Thyroid gland (tissue), 4 donors: ENCODE data around the gene TP53TG3D. TPM values are rescaled to one million over a fixed set of nuclear protein-coding genes. Genes with fewer than 3 reads are reported as not detected.
"Not testable (repeated sequence)": the region's sequence is repeated elsewhere in the genome, so short reads cannot be mapped to it uniquely, and the experiment has no call there.

Experiments used
- DNase-seq, 2 donors: peaks; one replicate each; pipeline ENCODE4 v3.0.0-alpha.2; 2019
- H3K27ac ChIP-seq, 3 donors: fragments of 200-600 bp; sonication (generic); 1 replicate in 2 of 3; 2 replicates in 1 of 3; pipeline ENCODE4 v1.5.1; 2016 to 2019; ENCODE audit warnings: mild to moderate bottlenecking in 1 of 3, moderate library complexity in 1 of 3
- H3K27me3 ChIP-seq: fragments of 200-600 bp; sonication (generic); one replicate; pipeline ENCODE4 v1.5.1; 2019
- H3K36me3 ChIP-seq, 2 donors: fragments of 200-600 bp; sonication (generic); one replicate each; pipeline ENCODE4 v1.5.1; 2016 to 2019
- H3K4me1 ChIP-seq, 2 donors: fragments of 200-600 bp; sonication (generic); one replicate each; pipeline ENCODE4 v1.5.1; 2017 to 2019
- H3K4me3 ChIP-seq, 3 donors: fragments of 200-600 bp; sonication (generic); replicated peaks in 1 of 3; 1 replicate in 2 of 3; 2 replicates in 1 of 3; pipeline ENCODE4 v1.5.1; 2016; ENCODE audit warnings: mild to moderate bottlenecking in 1 of 3
- H3K9me3 ChIP-seq: fragments of 200-600 bp; sonication (generic); one replicate; pipeline ENCODE4 v1.5.1; 2017
- WGBS, 2 donors: methylation state at CpG; one replicate each; pipeline ENCODE4 v1.1.5; 2017; 5-methylcytosine and 5-hydroxymethylcytosine counted together
- intact Hi-C: fragments of 100-400 bp; cut with DNase I; formaldehyde crosslinking; loops from one replicate; pipeline ENCODE4 v1.15.1; 2023
- total RNA-seq, 4 donors: library from RNA; depleted of rRNA; stranded (reverse); fragments of >200 nt; gene quantifications; one replicate each; pipeline ENCODE4 v1.2.3, GENCODE V29; 2016

The TP53TG3D gene, protein sequence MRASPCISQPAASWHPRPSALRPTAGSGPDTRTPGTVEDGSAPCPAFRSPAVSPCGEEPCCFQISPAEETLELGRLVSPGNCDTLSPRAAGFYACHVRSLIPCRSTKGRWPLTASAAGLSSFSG
- total RNA-seq: under 1 TPM in 1 of 4 donors, not detected in 3; 0.22 TPM

GRCh38 chr16:32252986-32253385 lies at the start of gene TP53TG3D:
Gene TP53TG3D, plus strand, starts transcription at chr16:32253286. Its CDS starts 68 bp downstream, at chr16:32253354.
- H3K9me3 ChIP-seq, H3K27ac ChIP-seq, H3K36me3 ChIP-seq, H3K4me3 ChIP-seq, intact Hi-C loops, H3K4me1 ChIP-seq, H3K27me3 ChIP-seq, DNase-seq: not testable (repeated sequence)
- WGBS, 2 donors: 39 to 44% methylated on average over 8 to 9 of the region's 26 CpGs

GRCh38 chr16:32253507-32253906 lies 421 bp downstream of the TP53TG3D start:
- WGBS, 2 donors: 25% methylated on average over 4 of the region's 20 CpGs; no CpG with 5 or more reads in 1 of the 2 donors
- H3K27ac ChIP-seq, H3K9me3 ChIP-seq, intact Hi-C loops, H3K27me3 ChIP-seq, H3K36me3 ChIP-seq, H3K4me3 ChIP-seq, H3K4me1 ChIP-seq: not testable (repeated sequence)
- DNase-seq: peak in 1 of 2 donors; percentile 3

- H3K4me3 ChIP-seq, DNase-seq, H3K9me3 ChIP-seq, intact Hi-C loops, H3K27me3 ChIP-seq, H3K36me3 ChIP-seq, H3K27ac ChIP-seq, H3K4me1 ChIP-seq: not testable (repeated sequence)
- WGBS, 2 donors: 75 to 83% methylated on average over 1 to 3 of the region's 5 CpGs
These were observed 8.4 kb downstream of the TP53TG3D start for GRCh38 chr16:32261526-32261925.

- H3K9me3 ChIP-seq, H3K27ac ChIP-seq, intact Hi-C loops, H3K4me1 ChIP-seq, DNase-seq, H3K36me3 ChIP-seq, H3K27me3 ChIP-seq, H3K4me3 ChIP-seq: not testable (repeated sequence)
- 82 to 90% methylated on average over 2 to 3 of the region's 10 CpGs for WGBS, 2 donors
These were observed 10.5 kb downstream of the TP53TG3D start for GRCh38 chr16:32263552-32263951.

DNA sequence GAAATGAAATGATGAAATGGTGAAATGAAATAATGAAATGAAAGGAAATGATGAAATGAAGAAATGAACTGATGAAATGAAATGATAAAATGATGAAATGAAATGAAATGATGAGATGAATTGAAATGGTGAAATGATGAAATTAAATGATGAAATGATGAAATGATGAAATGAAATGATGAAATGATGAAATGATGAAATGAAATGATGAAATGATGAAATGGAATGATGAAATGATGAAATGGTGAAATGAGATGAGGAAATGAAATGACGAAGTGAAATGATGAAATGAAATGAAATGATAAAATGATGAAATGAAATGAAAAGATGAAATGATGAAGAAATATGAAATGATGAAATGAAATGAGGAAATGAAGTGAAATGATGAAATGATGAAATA lies 28.8 kb downstream of the TP53TG3D start:
- H3K9me3 ChIP-seq, H3K27me3 ChIP-seq, H3K4me3 ChIP-seq, H3K36me3 ChIP-seq, intact Hi-C loops, H3K27ac ChIP-seq, DNase-seq, H3K4me1 ChIP-seq: not testable (repeated sequence)
- WGBS, 2 donors: 76 to 83% methylated on average over 1 of the region's 1 CpG

- H3K4me3 ChIP-seq, H3K36me3 ChIP-seq, H3K27me3 ChIP-seq, intact Hi-C loops, H3K4me1 ChIP-seq, DNase-seq, H3K9me3 ChIP-seq, H3K27ac ChIP-seq: not testable (repeated sequence)
These were observed 29.9 kb downstream of the TP53TG3D start for GRCh38 chr16:32283024-32283423.

- 67 to 78% methylated on average over 5 of the region's 5 CpGs for WGBS, 2 donors
- intact Hi-C loops, H3K9me3 ChIP-seq, H3K4me3 ChIP-seq, H3K27me3 ChIP-seq, H3K4me1 ChIP-seq, H3K27ac ChIP-seq, H3K36me3 ChIP-seq, DNase-seq: not testable (repeated sequence)
These were observed 30.9 kb downstream of the TP53TG3D start for GRCh38 chr16:32283917-32284495.

- H3K4me1 ChIP-seq, intact Hi-C loops, DNase-seq, H3K9me3 ChIP-seq, H3K27ac ChIP-seq, H3K36me3 ChIP-seq, H3K27me3 ChIP-seq, H3K4me3 ChIP-seq: not testable (repeated sequence)
- 63 to 64% methylated on average over 1 of the region's 3 CpGs for WGBS, 2 donors
These were observed 32.0 kb downstream of the TP53TG3D start for GRCh38 chr16:32284800-32285796.

DNA sequence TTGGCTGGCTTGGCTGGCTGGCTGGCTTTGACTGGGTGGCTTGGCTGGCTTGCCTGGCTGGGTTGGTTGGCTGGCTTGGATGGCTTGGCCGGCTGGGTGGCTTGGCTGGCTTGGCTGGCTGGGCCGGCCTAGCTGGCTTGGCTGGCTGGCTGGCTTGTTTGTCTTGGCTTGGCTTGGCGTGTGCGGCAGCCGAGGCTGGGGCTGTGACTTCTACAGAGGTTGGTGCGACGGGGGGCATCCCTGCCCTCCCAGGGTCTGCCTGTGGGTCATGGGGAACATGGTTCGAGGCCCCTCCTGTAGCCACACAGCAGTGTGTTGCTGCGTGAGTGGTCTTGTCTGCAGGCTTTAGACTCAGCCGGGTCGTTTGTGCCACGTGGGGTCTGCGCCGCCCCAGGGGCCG lies 33.1 kb downstream of the TP53TG3D start:
- H3K36me3 ChIP-seq, H3K4me3 ChIP-seq, intact Hi-C loops, H3K4me1 ChIP-seq, H3K27ac ChIP-seq, H3K27me3 ChIP-seq, H3K9me3 ChIP-seq, DNase-seq: not testable (repeated sequence)
- no CpG with 5 or more reads among the region's 15 CpGs for WGBS, 2 donors

DNA sequence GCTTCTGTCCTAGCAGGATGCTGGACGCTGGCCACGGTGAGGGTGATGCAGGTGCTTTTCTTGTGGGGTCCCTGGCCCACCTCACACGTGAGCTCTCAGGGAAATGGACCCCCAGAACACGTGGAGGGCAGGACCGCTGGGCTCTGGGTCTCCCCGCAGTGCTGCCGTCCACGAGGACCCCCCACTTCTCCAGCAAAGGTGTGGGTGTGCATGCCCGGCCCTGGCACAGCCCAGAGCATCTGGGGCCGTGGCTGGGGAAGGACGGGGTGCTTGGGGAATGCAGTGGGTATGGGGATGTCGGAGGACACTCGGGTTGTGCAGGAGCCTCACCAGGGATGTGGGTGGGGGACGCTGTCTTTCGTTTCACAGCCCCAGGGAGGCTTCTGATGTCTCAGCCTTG lies 34.7 kb downstream of the TP53TG3D start:
- intact Hi-C loops: not testable (repeated sequence)

DNA sequence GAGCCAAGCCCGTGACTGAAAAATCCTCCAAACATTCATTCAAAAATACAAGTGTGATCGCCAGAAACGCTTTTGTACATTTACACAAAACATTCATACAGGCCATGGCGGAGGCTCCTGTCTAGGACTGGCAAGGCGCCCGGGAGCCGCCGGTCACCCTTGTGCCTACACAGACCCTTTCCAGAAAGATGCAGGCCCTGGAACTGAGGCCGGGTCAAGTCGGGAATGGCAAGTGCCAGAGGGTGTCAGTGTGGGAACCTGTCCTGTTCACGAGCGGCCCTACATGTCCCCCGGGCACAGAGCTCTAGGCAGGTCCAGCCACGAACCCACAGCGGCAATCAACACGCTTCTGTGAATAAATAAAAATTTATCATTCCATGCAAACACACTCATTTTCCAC lies 36.1 kb downstream of the TP53TG3D start:
- H3K36me3 ChIP-seq, H3K9me3 ChIP-seq, H3K4me1 ChIP-seq, intact Hi-C loops, H3K27ac ChIP-seq, H3K4me3 ChIP-seq, DNase-seq, H3K27me3 ChIP-seq: not testable (repeated sequence)
- WGBS, 2 donors: 80% methylated on average over 8 of the region's 16 CpGs; no CpG with 5 or more reads in 1 of the 2 donors

More for the DNA sequence above, 34.7 kb downstream of the TP53TG3D start:
- DNase-seq, H3K4me3 ChIP-seq, H3K4me1 ChIP-seq, H3K9me3 ChIP-seq, H3K36me3 ChIP-seq, H3K27me3 ChIP-seq, H3K27ac ChIP-seq: not testable (repeated sequence)
- WGBS, 2 donors: 78 to 84% methylated on average over 10 to 11 of the region's 15 CpGs

- H3K9me3 ChIP-seq, H3K4me3 ChIP-seq, intact Hi-C loops, H3K36me3 ChIP-seq, DNase-seq, H3K27me3 ChIP-seq, H3K4me1 ChIP-seq, H3K27ac ChIP-seq: not testable (repeated sequence)
- no CpG with 5 or more reads among the region's 4 CpGs for WGBS, 2 donors
These were observed 49.7 kb downstream of the TP53TG3D start for GRCh38 chr16:32302776-32303175.
